ENCODE data around the gene CNST. TPM values are rescaled to one million over a fixed set of nuclear protein-coding genes. Genes with fewer than 3 reads are reported as not detected.
A peak's percentile ranks its signal among the peaks of the same experiment; 100 is the strongest.

The CNST gene
- total and polyA plus RNA-seq, 2 of the 13 experiments (the other 11 are each of a cell fraction or from before 2014, with no cell fraction given) = 6.3 to 12.4 TPM

GRCh38 chr1:246579818-246580217 is 13.6 kb downstream of the CNST start:
- in situ Hi-C loops (cut with HindIII; ENCODE audit: extremely low pct_ligation_motif_present, low pct_unique_long_range_greater_than_20kb) = no loop called here
- Histone ChIP-seq H3K9me3 (ENCODE audit: low read length) (no peaks in the 10 kb centered on the region), H3K27me3 (ENCODE audit: control insufficient read depth in 1 of 2, insufficient read depth in 2 of 2, low read length in 2 of 2) (no peaks in the 10 kb centered on the region), H3K36me3 (replicated peaks in 1 of 2; ENCODE audit: control insufficient read depth in 1 of 2, insufficient read depth in 2 of 2, low read length in 2 of 2) (no peaks in the 10 kb centered on the region; a peak in 1 of 5 replicates), H2AFZ (ENCODE audit: low read length) (no peak overlapping the region), H3K9ac (ENCODE audit: insufficient read depth, low read depth, low read length) (no peak overlapping the region), H4K20me1 (ENCODE audit: insufficient read depth, low read length) (no peaks in the 10 kb centered on the region), H3K27ac (ENCODE audit: extremely low read length, insufficient read depth, low read length) (no peak overlapping the region), H3K4me1 (ENCODE audit: insufficient read depth, low read length) (peaks cover 76% of the 10 kb centered on the region), H3K79me2 (ENCODE audit: insufficient read depth, low read length) (peaks cover 49% of the 10 kb centered on the region), H3K4me3 (replicated peaks in 1 of 3; ENCODE audit: insufficient read depth in 1 of 3, low read depth in 2 of 3, low read length in 3 of 3) (no peak overlapping the region), H3K4me2 (ENCODE audit: low read depth, low read length) (no peak overlapping the region)
- ATAC-seq = no peak
- no TSS peak for BruUV-seq (replicated peaks)
- 96% methylated on average over 3 of the region's 3 CpGs for WGBS (ENCODE audit: low lambda C conversion rate)
- ChIA-PET POLR2A (no interaction called here), CTCF (ENCODE audit: low intra/inter-chr PET ratio, low total read pairs) (no interaction called here)
- no peak for DNase-seq (ENCODE audit: low spot score)
- no peak for TF ChIP-seq ZNF260 (CRISPR knock-in tag; IDR thresholded peaks at IDR 0.05; ENCODE audit: borderline replicate concordance, low read depth)
- no peak for TF ChIP-seq PAWR (CRISPR knock-in tag; IDR thresholded peaks at IDR 0.05; ENCODE audit: borderline replicate concordance)
- TF ChIP-seq ISL2 (CRISPR knock-in tag; IDR thresholded peaks at IDR 0.05) = no peak
- no peak for TF ChIP-seq ZNF597 (CRISPR knock-in tag; IDR thresholded peaks at IDR 0.05)
- intact Hi-C loops (cut with micrococcal nuclease; ENCODE audit: unreplicated experiment) = no loop called here
- FAIRE-seq = no peak

DNA sequence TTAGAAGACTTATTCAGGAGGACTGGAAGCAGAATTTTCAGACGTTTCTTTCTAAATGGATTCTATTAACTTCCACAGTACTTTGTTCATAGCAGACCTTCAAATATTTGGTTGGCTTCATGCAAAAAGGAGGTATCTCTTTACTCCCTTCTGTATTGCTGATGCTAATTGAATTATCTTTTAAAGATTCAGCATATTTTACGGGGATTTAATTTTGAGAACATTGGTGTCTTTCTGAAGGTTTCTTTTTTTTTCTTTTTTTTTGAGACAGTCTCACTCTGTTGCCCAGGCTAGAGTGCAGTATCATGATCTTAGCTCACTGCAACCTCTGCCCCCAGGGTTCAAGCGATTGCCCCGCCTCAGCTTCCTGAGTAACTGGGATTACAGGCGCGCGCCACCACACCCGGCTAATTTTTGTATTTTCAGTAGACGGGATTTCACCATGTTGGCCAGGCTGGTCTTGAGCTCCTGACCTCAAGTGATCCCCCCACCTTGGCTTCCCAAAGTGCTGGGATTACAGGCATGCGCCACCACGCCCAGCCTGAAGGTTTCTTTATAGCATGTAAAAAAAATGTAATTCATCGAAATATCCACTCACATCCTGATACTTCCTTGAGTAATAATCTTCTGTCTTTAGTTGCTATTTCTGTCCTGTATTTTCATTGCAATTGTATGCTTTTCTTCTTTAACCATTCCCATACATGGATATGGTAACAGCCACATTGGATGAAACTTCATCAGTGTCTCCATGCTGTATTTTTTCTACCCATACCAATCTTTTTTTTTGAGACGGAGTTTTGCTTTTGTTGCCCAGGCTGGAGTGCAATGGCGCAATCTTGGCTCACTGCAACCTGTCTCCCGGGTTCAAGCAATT is 14.5 kb downstream of the CNST start:
- Histone ChIP-seq H3K4me1 (ENCODE audit: insufficient read depth, low read length) (peaks cover 85% of the 10 kb centered on the region), H2AFZ (ENCODE audit: low read length) (no peak overlapping the region), H3K36me3 (replicated peaks in 1 of 2; ENCODE audit: control insufficient read depth in 1 of 2, insufficient read depth in 2 of 2, low read length in 2 of 2) (no peaks in the 10 kb centered on the region; a peak in 1 of 5 replicates), H3K4me2 (ENCODE audit: low read depth, low read length) (no peak overlapping the region; the same call in 1 of the 2 replicates), H3K79me2 (ENCODE audit: insufficient read depth, low read length) (peaks cover 48% of the 10 kb centered on the region), H3K27me3 (ENCODE audit: control insufficient read depth in 1 of 2, insufficient read depth in 2 of 2, low read length in 2 of 2) (no peaks in the 10 kb centered on the region), H3K27ac (ENCODE audit: extremely low read length, insufficient read depth, low read length) (no peak overlapping the region), H3K9ac (ENCODE audit: insufficient read depth, low read depth, low read length) (no peak overlapping the region), H3K4me3 (replicated peaks in 1 of 3; ENCODE audit: insufficient read depth in 1 of 3, low read depth in 2 of 3, low read length in 3 of 3) (no peak overlapping the region), H3K9me3 (ENCODE audit: low read length) (no peaks in the 10 kb centered on the region), H4K20me1 (ENCODE audit: insufficient read depth, low read length) (no peaks in the 10 kb centered on the region)
- DNase-seq (ENCODE audit: low spot score) (no peak), ATAC-seq (no peak), FAIRE-seq (no peak)
- TF ChIP-seq ZNF460 (CRISPR knock-in tag; IDR thresholded peaks at IDR 0.05; ENCODE audit: borderline replicate concordance) = peak; percentile 74
- TF ChIP-seq ZNF251 (CRISPR knock-in tag; IDR thresholded peaks at IDR 0.05) = no peak
- intact Hi-C loops (cut with micrococcal nuclease; ENCODE audit: unreplicated experiment) = no loop called here
- 95% methylated on average over 15 of the region's 15 CpGs for WGBS (ENCODE audit: low lambda C conversion rate)
- in situ Hi-C loops (cut with HindIII; ENCODE audit: extremely low pct_ligation_motif_present, low pct_unique_long_range_greater_than_20kb) = no loop called here
- ChIA-PET CTCF (ENCODE audit: low intra/inter-chr PET ratio, low total read pairs) (no interaction called here), POLR2A (interaction anchor here (3.6 kb wide), 1 partner anchor 14 kb away, joined by 34 read pairs; the partner anchor contains the start of genes CNST and TFB2M)
- no TSS peak for BruUV-seq (replicated peaks)

Measured in HepG2 (cell line).